SK-N-SH (cell line): ENCODE data around the gene SMARCE1.

ENCODE experiments used
- CHD2 ChIP-seq: fragments of 150-350 bp; IDR thresholded peaks from 2 replicates; pipeline ENCODE4 v1.6.1; 2018; ENCODE audit warnings: low read length; ENCODE audit not compliant: partially characterized antibody
- CTCF ChIP-seq: fragments of 200-600 bp; sonication (generic); IDR thresholded peaks from 2 replicates; pipeline ENCODE4 v1.6.1; 2017; ENCODE audit warnings: antibody characterized with exemption, mild to moderate bottlenecking, moderate library complexity
- EP300 ChIP-seq, 2 experiments: IDR thresholded peaks; 2 replicates each; pipeline versions ENCODE4 v1.4.0 to v1.6.1; 2012; ENCODE audit warnings: borderline replicate concordance in 1 of 2, low read depth in 1 of 2, low read length in 1 of 2
- JUND ChIP-seq: IDR thresholded peaks from 2 replicates; pipeline ENCODE4 v1.4.0; 2012

- TF ChIP-seq CTCF = no peak
- TF ChIP-seq JUND = no peak
- no peak for TF ChIP-seq EP300 (IDR thresholded peaks at IDR 0.05; ENCODE audit: borderline replicate concordance in 1 of 2, low read depth in 1 of 2, low read length in 1 of 2)
- no peak for TF ChIP-seq CHD2
These were observed 33.1 kb downstream of the SMARCE1 start for GRCh38 chr17:40614431-40615067.
